GM18909 (cell line): ENCODE results near the gene TBL1X.
"Not testable (repeated sequence)": the region's sequence is repeated elsewhere in the genome, so short reads cannot be mapped to it uniquely, and the experiment has no call there.

Source experiments
- ATAC-seq: cut with Tn5 transposase; IDR thresholded peaks from one replicate; pipeline ENCODE4 v1.9.1; 2021; ENCODE audit warnings: mild to moderate bottlenecking; ENCODE audit not compliant: unreplicated experiment, poor library complexity

The TBL1X gene

GRCh38 chrX:9530848-9531274, 66.0 kb downstream of the TBL1X start:
- ATAC-seq, result peak; percentile 82

- ATAC-seq, result no peak
Measured at GRCh38 chrX:9532349-9532748, 67.5 kb downstream of the TBL1X start.

- no peak for ATAC-seq
Measured at GRCh38 chrX:9533611-9534010, 68.8 kb downstream of the TBL1X start.

GRCh38 chrX:9534686-9535085, 69.8 kb downstream of the TBL1X start:
- ATAC-seq, result no peak

- no peak for ATAC-seq
Measured at GRCh38 chrX:9535101-9535500, 70.2 kb downstream of the TBL1X start.

GRCh38 chrX:9536156-9536555, 71.3 kb downstream of the TBL1X start:
- ATAC-seq, result not testable (repeated sequence)

DNA sequence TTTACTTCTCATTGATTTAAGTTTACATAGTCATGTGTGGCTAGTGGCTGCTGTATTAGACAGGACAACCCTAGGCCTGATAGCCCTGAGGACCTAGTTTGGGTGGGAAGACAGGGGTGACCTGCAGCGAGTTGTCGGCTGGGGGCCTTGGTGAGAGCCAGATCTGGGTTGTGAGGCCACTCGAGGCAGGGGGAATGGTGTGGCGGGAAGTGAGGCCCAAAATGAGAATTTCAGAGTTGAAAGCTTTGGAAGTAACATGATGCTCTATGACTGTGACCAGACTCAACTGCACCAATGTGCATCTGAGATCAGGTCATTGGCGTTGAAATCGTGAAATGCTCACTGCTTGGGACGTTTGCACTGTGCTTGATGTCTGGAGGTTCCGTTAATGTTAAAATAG, 72.9 kb downstream of the TBL1X start:
- ATAC-seq, result no peak

- no peak for ATAC-seq
Measured at GRCh38 chrX:9538544-9539045, 73.7 kb downstream of the TBL1X start.

DNA sequence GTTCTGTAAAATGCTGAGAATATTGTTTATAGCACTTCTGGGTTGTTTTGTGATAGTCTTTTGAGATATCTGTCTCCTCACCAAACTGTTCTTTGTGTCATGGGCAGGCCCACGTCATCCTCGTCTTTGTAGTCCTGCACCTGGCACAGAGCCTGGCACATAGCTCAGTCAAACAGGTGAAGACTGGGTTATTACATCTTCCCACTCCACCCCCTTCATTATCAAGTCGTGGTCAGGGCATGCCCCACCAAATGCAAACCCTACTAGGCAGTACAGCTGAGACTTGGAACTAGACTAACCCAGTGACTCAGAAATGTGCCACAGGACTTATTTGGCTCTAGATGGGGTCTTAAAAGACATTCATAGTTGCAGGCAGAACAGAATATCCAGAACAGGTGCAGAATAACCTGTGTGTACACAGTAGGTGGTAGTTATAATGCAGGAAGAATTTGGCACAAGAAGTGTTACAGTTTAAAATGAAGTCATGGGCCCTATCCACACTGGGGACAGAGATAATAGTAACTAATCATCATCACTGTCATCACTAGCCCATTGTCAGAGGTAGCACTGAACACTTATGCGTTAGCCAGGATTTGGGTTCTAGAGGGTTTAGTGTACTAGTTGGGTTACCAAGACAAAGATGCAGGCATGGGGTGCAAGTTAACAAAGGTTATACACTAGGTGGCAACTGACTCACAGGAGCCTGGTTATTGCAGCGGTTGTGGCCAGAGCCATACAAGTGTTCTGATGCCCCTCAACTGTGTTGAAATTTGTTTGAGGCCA, 74.9 kb downstream of the TBL1X start:
- no peak for ATAC-seq

DNA sequence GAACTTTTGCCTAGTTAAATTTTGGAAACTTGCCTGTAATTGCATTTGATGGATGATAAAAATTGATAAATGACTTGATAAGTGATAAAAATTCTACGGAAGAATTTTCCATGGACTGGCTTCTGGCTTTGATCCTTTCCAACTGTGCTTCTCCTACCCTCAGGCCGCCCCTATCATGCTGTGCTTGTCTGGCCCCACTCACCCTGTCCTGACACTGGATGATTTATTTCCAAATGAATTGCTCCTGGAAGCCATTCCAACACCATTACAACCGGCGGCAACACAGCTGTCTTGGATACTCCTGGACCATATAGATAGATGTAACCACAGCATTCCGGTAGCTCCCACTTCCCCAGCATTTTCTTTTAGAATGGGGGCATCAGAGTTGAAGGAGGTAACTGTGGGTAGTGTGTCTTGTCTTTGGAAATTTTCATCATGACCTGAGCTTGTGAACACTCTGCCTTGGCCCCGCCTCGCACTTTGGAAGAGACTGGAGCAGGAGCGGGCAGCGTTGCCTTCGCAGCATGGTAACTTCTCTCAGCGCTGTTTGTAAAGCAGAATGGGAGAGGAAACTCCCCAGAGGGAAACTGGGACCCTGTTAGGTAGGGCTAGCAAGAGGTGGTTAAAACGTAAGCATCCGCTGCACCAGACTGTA, 77.4 kb downstream of the TBL1X start:
- ATAC-seq, result no peak

- ATAC-seq, result no peak
Measured at GRCh38 chrX:9542761-9543111, 77.9 kb downstream of the TBL1X start.

DNA sequence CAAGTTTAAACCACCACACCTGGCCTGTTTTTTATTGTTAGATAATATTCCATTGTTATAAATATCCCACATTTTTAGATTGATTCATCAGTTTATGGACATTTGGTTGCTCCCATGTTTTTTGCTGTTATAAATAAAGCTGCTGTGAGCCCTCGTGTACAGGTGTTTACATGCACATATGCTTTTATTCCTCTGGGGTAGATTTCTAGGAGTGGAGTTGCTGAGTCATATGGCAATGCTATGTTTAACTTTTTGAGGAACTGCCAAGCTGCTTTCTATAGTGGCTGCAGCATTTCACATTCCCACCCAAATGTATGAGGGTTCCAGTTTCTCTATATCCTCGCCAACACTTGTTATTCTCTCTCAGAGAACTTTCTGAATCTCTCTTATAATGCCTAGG, 90.5 kb downstream of the TBL1X start:
- no peak for ATAC-seq

- no peak for ATAC-seq
Measured at GRCh38 chrX:9557091-9557490, 92.2 kb downstream of the TBL1X start.

- ATAC-seq, result no peak
Measured at GRCh38 chrX:9557521-9557920, 92.7 kb downstream of the TBL1X start.

GRCh38 chrX:9558615-9559014, 93.8 kb downstream of the TBL1X start:
- no peak for ATAC-seq

DNA sequence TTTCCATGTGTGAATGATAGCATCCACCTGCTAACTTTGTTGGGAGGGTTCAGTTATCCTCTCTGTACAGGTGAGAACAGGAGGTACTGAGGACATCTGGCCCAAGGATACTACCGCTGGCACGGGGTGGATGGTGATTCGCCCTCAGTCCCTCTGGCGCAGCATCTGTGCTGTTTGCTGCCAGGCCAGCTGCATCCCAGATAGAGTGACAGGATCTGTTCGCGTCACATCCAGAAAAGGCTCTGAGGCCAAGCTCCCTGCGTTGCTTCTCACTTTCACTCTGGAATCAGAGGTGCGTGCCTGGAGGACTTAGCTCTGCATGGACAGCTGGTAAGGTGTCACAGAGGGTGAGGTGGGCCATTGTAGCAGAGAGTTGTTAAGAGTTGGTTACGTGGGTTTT, 95.4 kb downstream of the TBL1X start:
- ATAC-seq, result no peak

DNA sequence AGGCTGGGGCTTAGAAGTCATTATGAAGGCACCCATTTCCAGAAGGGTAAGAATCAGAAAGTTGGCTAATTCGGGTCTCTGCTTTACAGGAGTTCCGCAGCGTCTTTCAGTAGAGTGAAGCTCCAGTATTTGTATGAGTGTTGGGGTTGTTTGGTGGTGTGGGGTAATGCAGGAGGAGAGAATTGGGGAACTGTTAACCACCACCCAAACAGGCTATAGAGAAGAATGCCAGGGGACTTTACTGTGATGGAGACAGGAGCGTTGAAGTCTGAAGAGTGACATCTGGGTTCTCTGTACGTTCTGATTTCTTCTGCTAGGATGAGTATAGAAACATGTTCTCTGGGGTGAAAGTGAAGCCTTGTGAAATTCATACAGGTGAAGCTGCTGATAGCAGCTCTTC, 96.3 kb downstream of the TBL1X start:
- no peak for ATAC-seq

DNA sequence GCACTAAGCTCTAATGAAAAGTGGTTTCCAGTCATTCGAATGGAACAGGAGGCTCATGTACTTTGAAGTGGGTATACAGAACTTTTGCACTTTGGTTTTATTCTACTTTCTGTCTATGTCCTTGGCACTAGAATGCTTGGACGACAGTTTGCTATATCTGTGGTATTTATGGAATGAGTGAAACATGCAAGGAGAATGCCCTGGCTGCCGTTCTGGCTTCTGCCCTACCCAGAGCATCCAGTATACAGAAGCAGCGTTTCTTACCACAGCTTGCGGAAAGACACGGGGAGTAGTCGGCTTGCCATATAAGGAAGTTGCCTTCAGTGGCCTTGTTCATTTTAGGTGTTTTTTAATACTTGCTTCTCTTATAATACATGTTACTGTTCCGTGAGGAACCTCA, 98.0 kb downstream of the TBL1X start:
- ATAC-seq, result no peak

- ATAC-seq, result no peak
Measured at GRCh38 chrX:9566150-9566621, 101.3 kb downstream of the TBL1X start.

GRCh38 chrX:9569876-9570301, 105.0 kb downstream of the TBL1X start:
- ATAC-seq, result no peak

DNA sequence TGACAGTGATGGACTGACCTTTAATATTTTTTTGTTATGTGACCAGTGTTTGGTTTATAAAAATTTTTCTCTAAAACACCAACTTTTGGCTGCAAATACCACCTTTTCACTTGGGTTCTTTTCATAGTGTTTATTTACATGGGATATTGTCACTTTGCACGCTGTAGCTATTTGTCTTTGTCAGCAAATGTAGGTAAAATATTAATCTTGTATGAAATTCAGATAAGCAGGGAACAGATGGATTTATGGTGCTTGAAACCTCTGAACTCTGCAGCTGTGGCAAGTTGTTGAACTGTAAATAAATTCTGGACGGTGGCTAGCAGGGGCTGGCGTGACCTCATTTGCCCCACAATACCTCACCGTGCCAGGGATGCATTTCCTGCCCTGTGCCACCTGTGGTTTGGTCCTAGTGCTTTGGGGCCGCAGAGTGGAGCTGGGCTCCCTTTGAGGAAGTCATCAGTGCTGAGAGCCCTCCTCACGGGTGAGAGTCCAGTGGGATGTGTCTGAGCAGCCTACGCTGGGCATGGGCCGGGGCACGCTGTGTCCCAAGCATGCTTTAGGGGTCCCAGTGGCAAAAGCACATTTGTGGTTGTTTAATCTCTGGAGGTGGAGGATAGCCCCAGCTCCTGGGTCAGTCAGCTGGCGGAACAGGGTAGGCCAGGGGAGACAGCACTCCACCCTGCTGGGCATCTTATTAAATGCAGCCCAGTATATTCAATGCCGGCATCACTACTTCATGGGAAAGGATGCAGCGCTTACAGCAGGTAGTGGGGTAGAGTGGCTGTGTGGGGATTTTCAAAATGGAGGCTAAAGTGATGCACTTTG, 108.6 kb downstream of the TBL1X start:
- ATAC-seq, result peak; percentile 58
